Lower leg skin (tissue), 4 donors: ENCODE data around the gene RFC2. TPM values are rescaled to one million over a fixed set of nuclear protein-coding genes. Genes with fewer than 3 reads are reported as not detected.

Experiments used
- DNase-seq, 2 donors: peaks; one replicate each; pipeline ENCODE4 v3.0.0-alpha.2; 2019; ENCODE audit warnings: low spot score in 2 of 2
- H3K4me3 ChIP-seq: fragments of 200-600 bp; sonication (generic); 2 replicates; pipeline ENCODE4 v1.5.1; 2017; ENCODE audit warnings: mild to moderate bottlenecking, low read depth; ENCODE audit not compliant: poor library complexity, severe bottlenecking
- CTCF ChIP-seq, 3 donors: fragments of 450-650 bp; IDR thresholded peaks; one replicate each; pipeline ENCODE4 v1.5.1; 2016; ENCODE audit warnings: antibody characterized with exemption in 3 of 3, mild to moderate bottlenecking in 3 of 3, moderate library complexity in 2 of 3
- POLR2A ChIP-seq, 2 donors: fragments of 450-650 bp; IDR thresholded peaks; one replicate each; pipeline ENCODE4 v1.6.1; 2016 to 2017; ENCODE audit warnings: antibody characterized with exemption in 2 of 2, mild to moderate bottlenecking in 1 of 2, moderate library complexity in 1 of 2
- WGBS, 2 donors: methylation state at CpG; one replicate each; pipeline ENCODE4 v1.1.5; 2018; 5-methylcytosine and 5-hydroxymethylcytosine counted together
- intact Hi-C: fragments of 100-400 bp; cut with DNase I; formaldehyde crosslinking; loops from one replicate; pipeline ENCODE4 v1.15.0; 2023; ENCODE audit warnings: low total_unique reads
- total RNA-seq, 4 donors: library from RNA; depleted of rRNA; stranded (reverse); fragments of >200 nt; gene quantifications; one replicate each; pipeline ENCODE4 v1.1.0, GENCODE V29; 2016

The RFC2 gene
- total RNA-seq, 4 donors from 2014 or later = 15.3 to 26.5 (median 23.9) TPM

- 96% methylated on average over 4 of the region's 4 CpGs for WGBS, 2 donors
- DNase-seq = no peak
- TF ChIP-seq CTCF (IDR thresholded peaks at IDR 0.05) (no peak), POLR2A (IDR thresholded peaks at IDR 0.05) (no peak)
- H3K4me3 ChIP-seq = no peak overlapping the region
- intact Hi-C loops = no loop called here
These were observed 23.4 kb upstream of the RFC2 start for GRCh38 chr7:74277636-74278035.

GRCh38 chr7:74275401-74275881 is 21.2 kb upstream of the RFC2 start:
- H3K4me3 ChIP-seq = no peak overlapping the region
- intact Hi-C loops = no loop called here
- no peak for TF ChIP-seq POLR2A (IDR thresholded peaks at IDR 0.05)
- no peak for TF ChIP-seq CTCF (IDR thresholded peaks at IDR 0.05)
- no peak for DNase-seq
- WGBS, 2 donors = 53 to 60% methylated on average over 6 of the region's 6 CpGs

GRCh38 chr7:74272305-74273038 is 18.3 kb upstream of the RFC2 start:
- DNase-seq = peak; percentile 70 to 93
- intact Hi-C loops = no loop called here
- TF ChIP-seq CTCF (IDR thresholded peaks at IDR 0.05) = no peak
- TF ChIP-seq POLR2A (IDR thresholded peaks at IDR 0.05) = no peak
- WGBS, 2 donors = 41 to 50% methylated on average over 10 of the region's 10 CpGs
- no peak overlapping the region for H3K4me3 ChIP-seq

GRCh38 chr7:74271742-74272141 is 17.5 kb upstream of the RFC2 start:
- TF ChIP-seq CTCF (IDR thresholded peaks at IDR 0.05) (no peak), POLR2A (IDR thresholded peaks at IDR 0.05) (no peak)
- no peak overlapping the region for H3K4me3 ChIP-seq
- 63 to 65% methylated on average over 6 of the region's 6 CpGs for WGBS, 2 donors
- intact Hi-C loops = no loop called here
- DNase-seq = no peak

GRCh38 chr7:74269757-74270277 is 15.6 kb upstream of the RFC2 start:
- TF ChIP-seq POLR2A (IDR thresholded peaks at IDR 0.05) (no peak), CTCF (IDR thresholded peaks at IDR 0.05) (no peak)
- peak overlapping the region; percentile 47 for H3K4me3 ChIP-seq
- WGBS, 2 donors = 0% methylated on average over 17 of the region's 17 CpGs
- intact Hi-C loops = no loop called here
- DNase-seq = peak; percentile 49 to 92
